Cardiac muscle cell (in vitro differentiated cells and primary cell): ENCODE measurements around the gene CTTNBP2NL. TPM values are rescaled to one million over a fixed set of nuclear protein-coding genes. Genes with fewer than 3 reads are reported as not detected.

Experiments used
- DNase-seq, 2 donors: peaks; one replicate each; pipeline versions ENCODE4 v3.0.0 to v3.0.0-alpha.2; 2010 to 2017; ENCODE audit warnings: low read depth in 1 of 2, low spot score in 1 of 2
- H3K27ac ChIP-seq: fragments of 200-600 bp; sonication (generic); 2 replicates; pipeline ENCODE4 v1.5.1; 2016
- H3K27me3 ChIP-seq: fragments of 200-600 bp; sonication (generic); 2 replicates; pipeline ENCODE4 v1.6.0; 2016; ENCODE audit warnings: control low read depth
- H3K36me3 ChIP-seq: fragments of 200-600 bp; sonication (generic); 2 replicates; pipeline ENCODE4 v1.5.1; 2016; ENCODE audit warnings: control low read depth
- H3K4me1 ChIP-seq: fragments of 200-600 bp; sonication (generic); 2 replicates; pipeline ENCODE4 v1.8.1; 2017; ENCODE audit warnings: low read depth, mild to moderate bottlenecking, mixed run types
- H3K4me3 ChIP-seq: fragments of 200-600 bp; sonication (generic); 2 replicates; pipeline ENCODE4 v1.5.1; 2016; ENCODE audit warnings: mild to moderate bottlenecking
- H3K9me3 ChIP-seq: fragments of 200-600 bp; sonication (generic); 2 replicates; pipeline ENCODE4 v1.5.1; 2017; ENCODE audit warnings: low read depth, mild to moderate bottlenecking, control low read depth
- CTCF ChIP-seq: IDR thresholded peaks from 2 replicates; pipeline ENCODE4 v1.5.1; 2012; ENCODE audit warnings: low read depth, mild to moderate bottlenecking, low read length
- polyA plus RNA-seq: library from polyadenylated mRNA; unstranded; fragments of >200 nt; fragmentation: Nextera tagmentation; extraction: Ambion mirVana; gene quantifications from 2 replicates; pipeline ENCODE4 v1.2.1, GENCODE V29; 2016
- total RNA-seq: library from RNA; depleted of rRNA; stranded (reverse); fragments of >200 nt; gene quantifications from 2 replicates; pipeline ENCODE4 v1.2.3, GENCODE V29; 2016

Gene CTTNBP2NL
- total and polyA plus RNA-seq, 2 experiments from 2014 or later, result 9.2 to 13.1 TPM

- H3K4me1 ChIP-seq, result no peaks in the 10 kb centered on the region
- peaks cover 9% of the 10 kb centered on the region for H3K27me3 ChIP-seq
- TF ChIP-seq CTCF, result peak; percentile 98
- peak; percentile 89 to 91 for DNase-seq
- H3K27ac ChIP-seq, result no peak overlapping the region
- H3K9me3 ChIP-seq, result no peaks in the 10 kb centered on the region
- no peak overlapping the region for H3K4me3 ChIP-seq
- H3K36me3 ChIP-seq, result no peaks in the 10 kb centered on the region
These were observed 26.4 kb upstream of the CTTNBP2NL start for GRCh38 chr1:112369392-112370285.

DNA sequence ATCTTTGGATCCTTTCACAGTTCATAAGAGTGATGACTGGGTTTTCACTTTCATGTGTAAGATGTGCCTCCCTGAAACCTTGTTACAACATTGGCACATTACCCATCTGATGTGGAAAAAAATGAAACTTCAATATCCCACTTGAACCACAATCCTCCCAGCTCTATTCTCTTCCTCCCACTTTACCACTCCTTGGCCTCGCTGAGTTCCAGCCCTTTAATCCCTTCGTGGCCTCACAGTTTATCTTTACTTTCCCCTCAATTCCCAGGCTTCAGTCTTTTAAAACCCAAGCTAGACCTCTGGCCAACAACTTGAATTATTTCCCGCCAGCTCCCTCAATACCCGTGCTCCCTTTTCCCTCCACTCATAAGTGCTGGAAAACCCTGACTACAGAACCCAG lies 25.0 kb upstream of the CTTNBP2NL start:
- no peaks in the 10 kb centered on the region for H3K4me1 ChIP-seq
- H3K4me3 ChIP-seq, result no peak overlapping the region
- no peak for TF ChIP-seq CTCF
- no peaks in the 10 kb centered on the region for H3K9me3 ChIP-seq
- no peaks in the 10 kb centered on the region for H3K36me3 ChIP-seq
- H3K27ac ChIP-seq, result no peak overlapping the region
- DNase-seq, result peak in 1 of 2 donors; percentile 64
- H3K27me3 ChIP-seq, result peaks cover 9% of the 10 kb centered on the region

- DNase-seq, result peak in 1 of 2 donors; percentile 55
- Histone ChIP-seq H3K27me3 (peaks cover 9% of the 10 kb centered on the region), H3K27ac (no peak overlapping the region), H3K9me3 (no peaks in the 10 kb centered on the region), H3K4me1 (no peaks in the 10 kb centered on the region), H3K4me3 (no peak overlapping the region), H3K36me3 (no peaks in the 10 kb centered on the region)
- no peak for TF ChIP-seq CTCF
These were observed 24.2 kb upstream of the CTTNBP2NL start for GRCh38 chr1:112371775-112372174.

DNA sequence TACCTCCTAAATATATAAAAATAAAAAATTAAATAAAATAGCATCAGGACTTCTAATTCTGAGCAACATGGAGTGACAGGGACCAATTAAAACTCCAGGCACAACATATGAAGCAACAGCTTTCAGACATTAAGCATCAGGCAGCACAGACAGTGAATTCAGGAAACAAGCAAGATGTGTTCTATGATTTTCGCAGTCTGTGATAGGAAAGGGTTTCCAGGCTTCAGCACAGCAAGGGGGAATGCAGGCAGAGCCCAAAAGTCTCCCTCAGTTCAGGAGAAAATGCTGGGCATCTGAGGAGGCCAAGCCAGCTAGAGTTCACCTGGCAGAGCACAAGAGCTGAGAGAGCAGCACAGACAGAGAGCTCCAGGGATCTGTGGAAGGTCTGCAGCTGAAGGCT lies 22.2 kb upstream of the CTTNBP2NL start:
- H3K9me3 ChIP-seq, result no peaks in the 10 kb centered on the region
- no peak for DNase-seq
- H3K4me1 ChIP-seq, result no peaks in the 10 kb centered on the region
- H3K27me3 ChIP-seq, result peaks cover 4% of the 10 kb centered on the region
- no peak for TF ChIP-seq CTCF
- H3K27ac ChIP-seq, result no peak overlapping the region
- H3K4me3 ChIP-seq, result no peak overlapping the region
- H3K36me3 ChIP-seq, result no peaks in the 10 kb centered on the region

DNA sequence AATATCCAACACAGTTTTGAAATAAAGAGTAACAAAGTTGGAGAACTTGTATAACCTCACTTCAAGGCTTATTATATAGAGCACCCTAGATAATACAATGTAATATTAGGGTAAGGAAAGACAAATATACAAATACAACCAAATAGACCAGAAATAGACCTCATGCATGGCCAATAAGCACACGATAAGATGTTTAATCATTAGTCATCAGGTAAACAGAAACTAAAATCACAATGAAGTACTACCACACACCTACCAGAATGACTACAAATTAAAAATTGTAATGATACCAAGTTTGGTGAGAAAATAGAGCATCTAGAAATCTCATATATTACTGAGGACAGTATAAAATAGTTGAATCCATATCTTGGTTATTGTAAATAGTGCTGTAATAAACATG lies 20.3 kb upstream of the CTTNBP2NL start:
- Histone ChIP-seq H3K4me3 (no peak overlapping the region), H3K27ac (no peak overlapping the region), H3K36me3 (no peaks in the 10 kb centered on the region), H3K4me1 (no peaks in the 10 kb centered on the region), H3K27me3 (no peaks in the 10 kb centered on the region), H3K9me3 (no peaks in the 10 kb centered on the region)
- DNase-seq, result no peak
- no peak for TF ChIP-seq CTCF
